PC-3 (cell line): ENCODE measurements around the gene CALCA. TPM values are rescaled to one million over a fixed set of nuclear protein-coding genes. Genes with fewer than 3 reads are reported as not detected.

Experiments used
- ATAC-seq: fragments of 200-7000 bp; cut with Tn5 transposase; 2 replicates; pipeline ENCODE4 v1.9.1; 2020; ENCODE audit warnings: mild to moderate bottlenecking, moderate library complexity
- BruUV-seq: library from RNA; stranded (reverse); fragments of 400-500 nt; replicated peaks from 2 replicates; lab custom pipeline; 2021; lab: Mats Ljungman, UMichigan
- CTCF ChIA-PET: fragments of 300-600 bp; sonication (Branson Sonifier 250); formaldehyde crosslinking; loops from one replicate; lab custom pipeline; 2022; ENCODE audit warnings: antibody characterized with exemption; lab: Charles Lee
- POLR2A ChIA-PET: fragments of 300-600 bp; sonication (Branson Sonifier 250); formaldehyde crosslinking; loops from one replicate; lab custom pipeline; 2022; ENCODE audit warnings: antibody characterized with exemption; ENCODE audit not compliant: unreplicated experiment; lab: Charles Lee
- DNase-seq: peaks from one replicate; pipeline ENCODE4 v3.0.0-alpha.2; 2015
- H2AFZ ChIP-seq: fragments of 300-600 bp; sonication (generic); 2 replicates; pipeline ENCODE4 v1.6.0; 2016; ENCODE audit warnings: antibody characterized with exemption, low read length
- H3F3A ChIP-seq: fragments of 300-600 bp; sonication (generic); one replicate; pipeline ENCODE4 v1.6.0; 2017; ENCODE audit warnings: antibody characterized with exemption, low read length, control low read depth, mild to moderate bottlenecking; ENCODE audit not compliant: unreplicated experiment
- H3K27ac ChIP-seq: fragments of 300-600 bp; sonication (generic); 2 replicates; pipeline ENCODE4 v1.5.1; 2016; ENCODE audit warnings: mild to moderate bottlenecking, low read length
- H3K27me3 ChIP-seq: fragments of 300-600 bp; sonication (generic); 2 replicates; pipeline ENCODE4 v1.6.1; 2016; ENCODE audit warnings: low read length, mixed read lengths
- H3K36me3 ChIP-seq: fragments of 300-600 bp; sonication (generic); 2 replicates; pipeline ENCODE4 v1.6.1; 2016; ENCODE audit warnings: low read depth, mixed run types, low read length, mixed read lengths
- H3K4me1 ChIP-seq: fragments of 300-600 bp; sonication (generic); 2 replicates; pipeline ENCODE4 v1.5.1; 2016; ENCODE audit warnings: low read length; ENCODE audit not compliant: insufficient read depth
- H3K4me2 ChIP-seq: fragments of 300-600 bp; sonication (generic); 2 replicates; pipeline ENCODE4 v1.6.0; 2016; ENCODE audit warnings: low read length
- H3K4me3 ChIP-seq: fragments of 300-600 bp; sonication (generic); 2 replicates; pipeline ENCODE4 v1.5.1; 2016; ENCODE audit warnings: mild to moderate bottlenecking, low read length, mixed read lengths
- H3K79me2 ChIP-seq: fragments of 300-600 bp; sonication (generic); 2 replicates; pipeline ENCODE4 v1.6.1; 2017; ENCODE audit warnings: low read length, mixed read lengths
- H3K9ac ChIP-seq: fragments of 300-600 bp; sonication (generic); 2 replicates; pipeline ENCODE4 v1.6.0; 2016; ENCODE audit warnings: mild to moderate bottlenecking, low read length
- H3K9me2 ChIP-seq: fragments of 300-600 bp; sonication (generic); replicated peaks from 2 replicates; pipeline ENCODE4 v1.6.1; 2016; ENCODE audit warnings: mixed run types, low read length, mixed read lengths
- H3K9me3 ChIP-seq: fragments of 300-600 bp; sonication (generic); 2 replicates; pipeline ENCODE4 v1.6.1; 2016; ENCODE audit warnings: low read length, mixed read lengths
- H4K20me1 ChIP-seq: fragments of 300-600 bp; sonication (generic); 2 replicates; pipeline ENCODE4 v1.6.1; 2016; ENCODE audit warnings: low read length, mixed read lengths
- EZH2 ChIP-seq: fragments of 300-600 bp; sonication (generic); IDR thresholded peaks from one replicate; pipeline ENCODE4 v1.6.1; 2017; ENCODE audit warnings: antibody characterized with exemption, mild to moderate bottlenecking, low read length; ENCODE audit not compliant: unreplicated experiment
- EZH2phosphoT487 ChIP-seq: fragments of 300-600 bp; sonication (generic); IDR thresholded peaks from 2 replicates; pipeline ENCODE4 v1.6.1; 2018; ENCODE audit warnings: mild to moderate bottlenecking, antibody characterized with exemption, low read length, borderline replicate concordance
- intact Hi-C: fragments of 100-400 bp; cut with micrococcal nuclease; formaldehyde crosslinking; loops from 2 replicates; pipeline ENCODE4 v1.9.0; 2023
- total RNA-seq: library from RNA; depleted of rRNA; stranded (reverse); fragments of >200 nt; gene quantifications from 2 replicates; pipeline ENCODE4 v1.2.3, GENCODE V29; 2014; rRNA removed
- TF ChIP-seq, protein P1 (sequence below): fragments of 300-600 bp; sonication (generic); conservative IDR thresholded peaks from 2 replicates; pipeline ENCODE4 v1.5.1; 2017; ENCODE audit warnings: antibody characterized with exemption, low read depth, mild to moderate bottlenecking, low read length

The CALCA gene
- total RNA-seq, 1 experiment from 2014 or later: not detected

DNA sequence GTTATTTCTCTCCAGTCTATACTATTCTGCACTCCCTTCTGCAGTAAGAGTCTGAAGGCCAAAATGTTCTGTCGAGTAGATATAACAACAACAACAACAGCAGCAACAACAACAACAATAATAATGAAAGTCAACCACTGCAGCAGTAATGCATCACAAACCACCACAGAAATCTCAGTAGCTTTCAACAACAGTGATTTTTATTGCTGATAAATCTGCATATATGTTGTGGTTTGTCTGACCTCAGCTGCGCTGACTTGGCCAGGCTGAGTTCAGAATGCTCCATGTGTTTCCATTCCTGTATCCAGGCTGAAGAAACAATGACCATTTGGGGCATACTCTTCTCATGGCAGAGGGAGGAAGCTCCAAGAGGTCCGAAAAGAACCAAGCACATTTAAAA, 47.8 kb downstream of the CALCA start:
- no peaks in the 10 kb centered on the region for H3K4me1 ChIP-seq
- H3K27ac ChIP-seq: no peak overlapping the region
- no peak overlapping the region for H3K9ac ChIP-seq
- TF ChIP-seq, protein P1, sequence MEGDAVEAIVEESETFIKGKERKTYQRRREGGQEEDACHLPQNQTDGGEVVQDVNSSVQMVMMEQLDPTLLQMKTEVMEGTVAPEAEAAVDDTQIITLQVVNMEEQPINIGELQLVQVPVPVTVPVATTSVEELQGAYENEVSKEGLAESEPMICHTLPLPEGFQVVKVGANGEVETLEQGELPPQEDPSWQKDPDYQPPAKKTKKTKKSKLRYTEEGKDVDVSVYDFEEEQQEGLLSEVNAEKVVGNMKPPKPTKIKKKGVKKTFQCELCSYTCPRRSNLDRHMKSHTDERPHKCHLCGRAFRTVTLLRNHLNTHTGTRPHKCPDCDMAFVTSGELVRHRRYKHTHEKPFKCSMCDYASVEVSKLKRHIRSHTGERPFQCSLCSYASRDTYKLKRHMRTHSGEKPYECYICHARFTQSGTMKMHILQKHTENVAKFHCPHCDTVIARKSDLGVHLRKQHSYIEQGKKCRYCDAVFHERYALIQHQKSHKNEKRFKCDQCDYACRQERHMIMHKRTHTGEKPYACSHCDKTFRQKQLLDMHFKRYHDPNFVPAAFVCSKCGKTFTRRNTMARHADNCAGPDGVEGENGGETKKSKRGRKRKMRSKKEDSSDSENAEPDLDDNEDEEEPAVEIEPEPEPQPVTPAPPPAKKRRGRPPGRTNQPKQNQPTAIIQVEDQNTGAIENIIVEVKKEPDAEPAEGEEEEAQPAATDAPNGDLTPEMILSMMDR: no peak
- TF ChIP-seq EZH2phosphoT487 (no peak), EZH2 (no peak)
- no peak overlapping the region for H3K4me2 ChIP-seq
- H3K9me3 ChIP-seq: no peaks in the 10 kb centered on the region
- BruUV-seq: no TSS peak
- DNase-seq (no peak), ATAC-seq (no peak)
- H3K4me3 ChIP-seq: no peak overlapping the region
- no peaks in the 10 kb centered on the region for H3K9me2 ChIP-seq
- no peaks in the 10 kb centered on the region for H3F3A ChIP-seq
- H3K36me3 ChIP-seq: no peaks in the 10 kb centered on the region
- no peaks in the 10 kb centered on the region for H3K27me3 ChIP-seq
- no peaks in the 10 kb centered on the region for H4K20me1 ChIP-seq
- H3K79me2 ChIP-seq: no peaks in the 10 kb centered on the region
- H2AFZ ChIP-seq: no peak overlapping the region
- ChIA-PET CTCF (no interaction called here), POLR2A (no interaction called here)
- intact Hi-C loops: no loop called here

Other genes starting within 250 kb of the CALCA start
- gene CYP2R1, start 80.1 kb downstream of the CALCA start, total RNA-seq: 7.5 and 17.3 TPM in 2 replicates
- gene CALCB, start 101.2 kb upstream of the CALCA start, total RNA-seq: not detected in 2 replicates
- gene INSC, start 142.6 kb upstream of the CALCA start, total RNA-seq: not detected in 2 replicates